Stimulated activated CD8-positive, alpha-beta memory T cell treated with anti-CD3 and anti-CD28 coated beads, Interleukin-7, amount 100 ng/mL, for 4 hours (primary cell): Measurements from ENCODE around the gene NCKAP5L.
"Not testable (repeated sequence)": the region's sequence is repeated elsewhere in the genome, so short reads cannot be mapped to it uniquely, and the experiment has no call there.

ENCODE experiments used
- DNase-seq, 2 donors: peaks; one replicate each; pipeline ENCODE4 v3.0.0-alpha.2; 2020; ENCODE audit warnings: low read depth in 2 of 2

Gene NCKAP5L

GRCh38 chr12:49864798-49865090 lies 36.5 kb upstream of the NCKAP5L start:
- no peak for DNase-seq

GRCh38 chr12:49863946-49864797 lies 36.0 kb upstream of the NCKAP5L start:
- DNase-seq = no peak

GRCh38 chr12:49860921-49861320 lies 32.7 kb upstream of the NCKAP5L start:
- DNase-seq = not testable (repeated sequence)

DNA sequence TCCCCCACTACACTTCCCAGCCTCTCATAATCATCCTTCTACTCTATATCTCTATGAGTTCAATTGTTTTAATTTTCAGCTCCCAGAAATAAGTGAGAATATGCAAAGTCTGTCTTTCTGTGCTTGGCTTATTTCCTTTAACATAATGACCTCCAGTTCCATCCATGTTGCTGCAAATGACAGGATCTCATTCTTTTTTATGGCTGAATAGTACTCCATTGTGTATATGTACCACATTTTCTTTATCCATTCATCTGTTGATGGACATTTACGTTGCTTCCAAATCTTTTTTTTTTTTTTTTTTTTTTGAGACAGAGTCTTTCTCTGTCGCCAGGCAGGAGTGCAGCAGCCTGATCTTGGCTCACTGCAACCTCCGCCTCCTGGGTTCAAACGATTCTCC lies 27.7 kb upstream of the NCKAP5L start:
- DNase-seq = not testable (repeated sequence)

GRCh38 chr12:49854976-49855375 lies 26.8 kb upstream of the NCKAP5L start:
- no peak for DNase-seq

DNA sequence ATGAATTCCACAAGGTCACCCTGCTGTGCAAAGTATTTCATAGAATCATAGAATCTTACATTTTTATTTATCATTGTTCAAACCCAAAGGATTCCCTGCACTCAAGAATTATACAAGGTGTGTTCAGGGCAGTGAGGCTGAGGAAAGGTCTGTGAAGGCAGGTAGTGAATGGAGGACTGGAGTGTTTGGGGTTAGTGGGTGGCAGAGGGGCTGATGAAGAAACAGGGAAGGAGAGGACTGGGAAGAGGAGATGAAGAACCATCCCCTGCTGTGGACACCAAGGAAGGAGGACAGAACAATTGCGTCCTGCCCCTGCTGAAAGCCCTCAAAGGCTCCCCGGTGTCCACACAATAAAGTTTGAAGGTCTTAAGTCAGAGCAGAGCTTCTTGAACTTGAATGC lies 25.5 kb upstream of the NCKAP5L start:
- DNase-seq = no peak

DNA sequence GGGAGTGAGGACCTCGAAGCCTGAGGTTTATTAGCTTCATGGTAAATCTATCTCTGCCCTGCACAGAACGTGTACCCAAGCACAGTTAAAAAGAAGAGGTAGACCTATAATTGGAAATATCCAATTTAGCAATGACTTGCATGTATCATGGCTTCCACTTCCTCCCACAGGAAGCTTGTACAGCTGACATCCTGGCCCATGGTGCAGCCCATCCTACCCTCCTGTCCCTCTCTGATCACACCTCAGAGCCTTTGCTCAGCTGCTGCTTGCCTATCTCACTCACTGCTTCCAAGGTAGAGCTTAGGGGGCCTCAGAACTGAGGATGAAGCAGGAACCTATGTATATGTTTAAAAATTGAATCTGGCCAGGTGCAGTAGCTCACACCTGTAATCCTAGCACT lies 18.9 kb upstream of the NCKAP5L start:
- DNase-seq = no peak

DNA sequence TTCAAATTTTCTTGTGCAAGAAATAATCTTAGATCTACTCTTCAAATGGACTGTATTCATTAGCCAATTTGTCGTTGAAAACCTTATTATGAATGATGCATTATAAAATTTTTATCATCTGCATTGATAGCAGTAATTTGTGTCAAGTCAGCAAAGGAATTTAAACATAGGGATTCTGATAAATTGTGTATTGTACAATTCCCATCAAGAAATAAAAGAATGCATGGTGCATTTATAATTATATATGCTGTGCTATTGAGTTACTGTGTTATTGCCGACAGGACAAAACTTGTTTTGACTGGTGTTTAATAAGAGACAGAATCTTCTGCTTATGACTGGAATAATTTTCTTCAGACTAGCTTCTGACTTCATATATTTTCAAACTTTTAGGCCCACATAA lies 17.8 kb upstream of the NCKAP5L start:
- no peak for DNase-seq

DNA sequence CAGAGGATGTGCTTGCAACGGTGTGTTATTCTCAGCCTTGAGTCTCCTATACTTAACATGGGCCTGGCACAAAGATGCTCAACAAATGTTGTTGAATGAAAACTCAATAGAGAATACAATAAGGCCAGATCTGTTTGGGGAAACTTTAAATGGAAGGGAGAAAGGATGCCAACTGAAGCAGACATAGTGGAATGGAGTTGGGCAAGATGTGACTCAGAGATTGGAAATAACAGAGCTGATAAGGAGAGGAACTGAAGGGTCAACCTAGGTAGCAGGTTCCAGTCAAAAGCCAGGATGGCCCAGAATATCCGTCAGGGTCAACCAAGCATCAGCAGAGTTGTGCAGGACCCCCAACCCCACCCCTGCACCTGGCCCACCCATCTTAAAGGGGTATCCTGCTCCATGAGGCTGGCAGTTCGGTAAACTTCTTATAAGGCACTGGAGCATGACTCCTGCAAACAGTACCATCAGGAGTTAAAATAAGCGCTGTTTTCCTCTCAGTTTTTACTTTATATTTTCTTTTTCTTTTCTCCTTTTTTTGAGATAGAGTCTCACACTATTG lies 15.7 kb upstream of the NCKAP5L start:
- no peak for DNase-seq

GRCh38 chr12:49843411-49843810 lies 15.2 kb upstream of the NCKAP5L start:
- DNase-seq = no peak

GRCh38 chr12:49842519-49843352 lies 14.5 kb upstream of the NCKAP5L start, which contains the start of gene BCDIN3D:
BCDIN3D (minus strand) TSS chr12:49843106; CDS start chr12:49843087, 19 bp downstream.
- peak; percentile 83 to 87 for DNase-seq

DNA sequence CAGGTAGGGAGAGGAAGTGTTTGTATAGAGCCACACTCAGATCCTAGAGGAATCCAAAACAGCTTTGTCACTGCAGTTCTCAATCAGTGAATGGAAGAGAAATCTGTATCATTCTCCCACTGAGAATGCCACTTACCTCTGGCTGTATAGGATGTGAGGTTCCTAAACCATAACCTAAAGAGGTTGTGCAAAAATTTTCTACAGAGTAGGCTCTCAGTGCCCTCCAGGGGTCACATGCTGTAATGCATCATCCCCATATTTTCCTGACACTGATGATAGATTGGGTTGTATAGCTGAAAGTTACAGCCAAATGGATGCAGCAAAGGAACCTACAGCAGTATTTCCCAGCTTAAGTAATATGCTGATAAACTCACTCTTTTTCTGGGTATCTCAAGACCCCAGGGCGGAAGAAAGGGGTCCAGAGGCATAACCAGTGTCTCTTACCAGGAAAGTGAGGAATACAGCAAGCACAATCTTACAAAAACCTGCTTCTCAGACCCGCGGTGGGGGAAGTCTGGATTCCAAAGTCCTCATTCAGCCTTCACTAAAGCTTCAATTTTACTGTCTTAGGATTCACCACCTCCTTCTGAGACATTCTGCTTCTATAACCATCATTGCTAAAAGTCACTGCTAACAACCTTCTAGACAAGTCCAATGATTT lies 10.9 kb upstream of the NCKAP5L start:
- no peak for DNase-seq

DNA sequence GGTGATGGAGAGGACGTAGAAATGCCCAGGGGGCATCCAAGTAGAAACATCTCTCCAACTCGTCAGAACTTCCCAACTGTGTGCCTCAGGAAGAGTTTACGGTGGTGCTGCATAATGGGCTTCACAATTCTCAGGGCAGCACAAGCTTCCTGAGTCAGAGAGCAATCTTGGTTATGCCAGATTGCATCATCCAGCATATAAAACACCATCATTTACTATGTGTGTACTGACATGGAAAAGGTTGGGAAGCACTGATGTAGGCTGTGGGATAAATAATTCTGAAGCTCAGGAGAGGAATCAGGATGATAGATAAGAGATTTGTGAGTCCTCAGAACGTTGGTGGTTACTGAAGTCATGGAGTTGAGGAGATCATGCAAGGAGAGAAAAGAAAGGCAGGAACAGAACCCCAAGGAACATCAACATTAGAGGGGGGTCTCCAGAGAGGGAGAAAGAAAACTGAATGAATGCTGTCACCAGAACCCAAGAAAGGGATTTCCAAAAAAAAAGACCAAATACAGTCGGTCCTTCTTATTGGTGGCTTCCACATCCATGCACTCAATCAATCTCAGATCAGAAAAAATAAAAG lies 4.7 kb upstream of the NCKAP5L start:
- no peak for DNase-seq

GRCh38 chr12:49831717-49832116 lies 3.5 kb upstream of the NCKAP5L start:
- no peak for DNase-seq

GRCh38 chr12:49827401-49828099 lies 663 bp downstream of the NCKAP5L start:
- DNase-seq = peak in 1 of 2 donors; percentile 26

- DNase-seq = no peak
Measured at GRCh38 chr12:49827051-49827400, 1.2 kb downstream of the NCKAP5L start.

DNA sequence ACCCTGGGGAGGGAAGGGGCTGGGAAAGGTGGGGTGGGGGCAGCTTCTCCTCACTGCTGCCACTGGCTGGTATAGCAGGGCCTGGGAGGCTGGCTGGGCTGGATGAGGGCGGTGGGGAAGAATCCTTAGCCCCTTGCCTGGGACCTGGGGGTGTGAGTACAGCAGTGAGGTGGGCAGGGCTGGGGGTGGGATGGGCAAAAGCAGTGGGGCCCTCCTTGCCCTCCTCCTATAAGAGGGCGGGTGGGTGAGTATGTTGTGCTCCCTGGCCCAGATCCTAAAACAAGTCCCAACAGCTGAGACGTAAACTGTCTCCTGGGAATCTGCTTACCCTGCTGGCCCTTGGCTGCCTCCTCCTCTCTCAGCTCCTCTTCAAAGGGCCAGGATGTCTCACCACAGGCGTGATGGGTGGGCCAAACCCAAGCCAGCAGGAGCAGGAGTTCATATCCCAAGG lies 2.2 kb downstream of the NCKAP5L start:
- DNase-seq = no peak

- no peak for DNase-seq
Measured at GRCh38 chr12:49825360-49825970, 2.7 kb downstream of the NCKAP5L start.

GRCh38 chr12:49824895-49825294 lies 3.3 kb downstream of the NCKAP5L start:
- DNase-seq = no peak

DNA sequence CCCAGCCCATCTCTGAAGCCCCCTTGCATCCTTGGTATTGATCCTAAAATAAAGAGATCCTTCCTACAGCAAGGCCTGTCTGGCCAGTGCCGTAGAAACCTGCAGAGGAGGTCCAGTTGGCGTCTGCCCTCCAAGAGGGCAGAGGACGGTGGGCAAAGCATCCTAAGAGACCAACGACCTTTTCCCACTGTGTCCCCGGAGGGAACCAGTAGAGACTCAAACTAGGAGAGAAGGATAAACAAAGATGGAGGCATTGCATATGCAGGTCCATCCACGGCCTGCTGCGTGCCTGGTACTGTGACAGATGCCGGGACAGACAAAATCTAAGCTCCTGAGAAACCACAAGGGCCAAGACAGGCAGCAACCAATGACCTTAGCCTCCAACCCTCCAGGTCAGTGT lies 3.8 kb downstream of the NCKAP5L start:
- DNase-seq = no peak

- DNase-seq = no peak
Measured at GRCh38 chr12:49823951-49824350, 4.3 kb downstream of the NCKAP5L start.
